ENCODE measurements around the gene LCN1.

LCN1 gene

GRCh38 chr9:135567311-135567710 lies 46.1 kb downstream of the LCN1 start:
- H3K9ac ChIP-seq (ENCODE audit: low read length), result no peak overlapping the region
- H3K79me2 ChIP-seq (ENCODE audit: insufficient read depth, low read length), result no peaks in the 10 kb centered on the region
- H3K27me3 ChIP-seq (ENCODE audit: low read length), result no peaks in the 10 kb centered on the region
- no peaks in the 10 kb centered on the region for H3K9me2 ChIP-seq (replicated peaks; ENCODE audit: insufficient read depth, low read length)
- H3K36me3 ChIP-seq (ENCODE audit: low read length), result no peaks in the 10 kb centered on the region
- no peaks in the 10 kb centered on the region for H4K20me1 ChIP-seq (ENCODE audit: low read depth, low read length)
- H3F3A ChIP-seq (ENCODE audit: insufficient read depth), result no peaks in the 10 kb centered on the region
- TF ChIP-seq EZH2phosphoT487 (conservative IDR thresholded peaks at IDR 0.05; ENCODE audit: low read length), result no peak
- TF ChIP-seq, protein P1, sequence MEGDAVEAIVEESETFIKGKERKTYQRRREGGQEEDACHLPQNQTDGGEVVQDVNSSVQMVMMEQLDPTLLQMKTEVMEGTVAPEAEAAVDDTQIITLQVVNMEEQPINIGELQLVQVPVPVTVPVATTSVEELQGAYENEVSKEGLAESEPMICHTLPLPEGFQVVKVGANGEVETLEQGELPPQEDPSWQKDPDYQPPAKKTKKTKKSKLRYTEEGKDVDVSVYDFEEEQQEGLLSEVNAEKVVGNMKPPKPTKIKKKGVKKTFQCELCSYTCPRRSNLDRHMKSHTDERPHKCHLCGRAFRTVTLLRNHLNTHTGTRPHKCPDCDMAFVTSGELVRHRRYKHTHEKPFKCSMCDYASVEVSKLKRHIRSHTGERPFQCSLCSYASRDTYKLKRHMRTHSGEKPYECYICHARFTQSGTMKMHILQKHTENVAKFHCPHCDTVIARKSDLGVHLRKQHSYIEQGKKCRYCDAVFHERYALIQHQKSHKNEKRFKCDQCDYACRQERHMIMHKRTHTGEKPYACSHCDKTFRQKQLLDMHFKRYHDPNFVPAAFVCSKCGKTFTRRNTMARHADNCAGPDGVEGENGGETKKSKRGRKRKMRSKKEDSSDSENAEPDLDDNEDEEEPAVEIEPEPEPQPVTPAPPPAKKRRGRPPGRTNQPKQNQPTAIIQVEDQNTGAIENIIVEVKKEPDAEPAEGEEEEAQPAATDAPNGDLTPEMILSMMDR (IDR thresholded peaks at IDR 0.05; ENCODE audit: insufficient read depth, low read length, poor library complexity, severe bottlenecking), result no peak
- H2AFZ ChIP-seq (ENCODE audit: low read depth, low read length, severe bottlenecking), result no peak overlapping the region
- no peak overlapping the region for H3K4me3 ChIP-seq (ENCODE audit: insufficient read depth, low read length, poor library complexity, severe bottlenecking)
- H3K9me3 ChIP-seq (ENCODE audit: insufficient read depth, low read length), result no peaks in the 10 kb centered on the region
- H3K27ac ChIP-seq (ENCODE audit: low read depth, low read length), result no peak overlapping the region
- no peak overlapping the region for H3K4me2 ChIP-seq (ENCODE audit: low read depth, low read length, poor library complexity, severe bottlenecking)

- Histone ChIP-seq H2AFZ (ENCODE audit: low read depth, low read length, severe bottlenecking) (no peak overlapping the region), H3K9me2 (replicated peaks; ENCODE audit: insufficient read depth, low read length) (no peaks in the 10 kb centered on the region), H3K9ac (ENCODE audit: low read length) (no peak overlapping the region), H4K20me1 (ENCODE audit: low read depth, low read length) (no peaks in the 10 kb centered on the region), H3K4me2 (ENCODE audit: low read depth, low read length, poor library complexity, severe bottlenecking) (no peak overlapping the region), H3F3A (ENCODE audit: insufficient read depth) (no peaks in the 10 kb centered on the region), H3K79me2 (ENCODE audit: insufficient read depth, low read length) (no peaks in the 10 kb centered on the region), H3K27me3 (ENCODE audit: low read length) (no peaks in the 10 kb centered on the region), H3K36me3 (ENCODE audit: low read length) (no peaks in the 10 kb centered on the region), H3K27ac (ENCODE audit: low read depth, low read length) (no peak overlapping the region), H3K4me3 (ENCODE audit: insufficient read depth, low read length, poor library complexity, severe bottlenecking) (no peak overlapping the region), H3K9me3 (ENCODE audit: insufficient read depth, low read length) (no peaks in the 10 kb centered on the region)
- TF ChIP-seq, protein P1 (IDR thresholded peaks at IDR 0.05; ENCODE audit: insufficient read depth, low read length, poor library complexity, severe bottlenecking), result no peak
- TF ChIP-seq EZH2phosphoT487 (conservative IDR thresholded peaks at IDR 0.05; ENCODE audit: low read length), result no peak
Measured at GRCh38 chr9:135568026-135568425, 46.8 kb downstream of the LCN1 start.

DNA sequence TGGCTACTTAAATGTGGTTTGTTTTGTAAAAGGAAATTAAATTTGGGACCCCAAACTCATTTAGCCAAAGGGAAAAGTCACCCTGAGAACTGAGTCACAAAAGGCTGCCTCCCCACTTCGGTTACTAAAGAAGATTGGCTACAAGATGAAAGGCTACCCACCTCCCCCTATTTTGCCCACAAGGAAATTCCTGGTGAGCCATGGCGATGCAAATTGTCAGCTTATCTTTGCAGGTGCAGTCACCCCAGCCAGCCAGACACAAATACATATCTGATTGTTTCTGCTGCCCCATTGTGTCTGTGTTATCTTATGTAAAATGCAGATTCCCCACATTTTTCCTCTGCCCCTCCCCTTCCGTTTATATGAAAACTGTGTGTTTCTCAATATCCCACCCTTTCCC lies 49.2 kb downstream of the LCN1 start:
- Histone ChIP-seq H3K9me2 (replicated peaks; ENCODE audit: insufficient read depth, low read length) (no peaks in the 10 kb centered on the region), H3K4me2 (ENCODE audit: low read depth, low read length, poor library complexity, severe bottlenecking) (no peak overlapping the region), H3K9ac (ENCODE audit: low read length) (no peak overlapping the region), H3K9me3 (ENCODE audit: insufficient read depth, low read length) (no peaks in the 10 kb centered on the region), H3K36me3 (ENCODE audit: low read length) (no peaks in the 10 kb centered on the region), H3K4me3 (ENCODE audit: insufficient read depth, low read length, poor library complexity, severe bottlenecking) (no peak overlapping the region), H3F3A (ENCODE audit: insufficient read depth) (no peaks in the 10 kb centered on the region), H3K79me2 (ENCODE audit: insufficient read depth, low read length) (no peaks in the 10 kb centered on the region), H4K20me1 (ENCODE audit: low read depth, low read length) (no peaks in the 10 kb centered on the region), H3K27me3 (ENCODE audit: low read length) (no peaks in the 10 kb centered on the region), H2AFZ (ENCODE audit: low read depth, low read length, severe bottlenecking) (no peak overlapping the region), H3K27ac (ENCODE audit: low read depth, low read length) (no peak overlapping the region)
- TF ChIP-seq, protein P1 (IDR thresholded peaks at IDR 0.05; ENCODE audit: insufficient read depth, low read length, poor library complexity, severe bottlenecking), result no peak
- TF ChIP-seq EZH2phosphoT487 (conservative IDR thresholded peaks at IDR 0.05; ENCODE audit: low read length), result no peak

All from SU-DHL-6 (cell line).